ENCODE data around the gene TM4SF20. TPM values are rescaled to one million over a fixed set of nuclear protein-coding genes. Genes with fewer than 3 reads are reported as not detected.

Gene TM4SF20
- polyA plus RNA-seq, 1 of the 3 experiments (the other 2 are of a cell fraction), result 0.03 TPM

DNA sequence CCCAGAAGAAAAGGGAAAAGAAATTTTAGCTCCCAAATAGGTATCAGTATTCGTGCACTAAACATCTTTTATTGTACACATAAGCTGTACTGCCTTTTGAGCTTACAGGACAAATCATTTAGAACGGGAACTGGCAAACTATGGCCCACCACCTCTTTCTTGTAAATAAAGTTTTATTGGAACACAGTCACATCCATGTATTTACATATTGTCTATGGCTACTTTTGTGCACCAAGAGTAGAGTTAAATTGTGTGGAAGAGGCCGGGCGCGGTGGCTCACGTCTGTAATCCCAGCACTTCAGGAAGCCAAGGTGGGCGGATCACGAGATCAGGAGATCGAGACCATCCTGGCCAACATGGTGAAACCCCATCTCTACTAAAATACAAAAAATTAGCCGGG lies 5.7 kb downstream of the TM4SF20 start:
- Histone ChIP-seq H3K4me2 (no peak overlapping the region), H3K9me2 (no peaks in the 10 kb centered on the region), H3K79me2 (ENCODE audit: insufficient read depth) (no peaks in the 10 kb centered on the region), H3K27me3 (ENCODE audit: insufficient read depth) (no peaks in the 10 kb centered on the region), H3K36me3 (replicated peaks in 1 of 2; ENCODE audit: control insufficient read depth in 1 of 2, insufficient read depth in 2 of 2, low read length in 1 of 2) (no peaks in the 10 kb centered on the region), H2AFZ (ENCODE audit: low read depth) (no peak overlapping the region), H3K9ac (no peak overlapping the region), H3K9me3 (no peaks in the 10 kb centered on the region), H3K27ac (ENCODE audit: low read depth in 2 of 2, low read length in 1 of 2) (no peak overlapping the region), H3F3A (replicated peaks; ENCODE audit: insufficient read depth) (peaks cover 26% of the 10 kb centered on the region), H3K4me1 (ENCODE audit: control insufficient read depth in 1 of 2, insufficient read depth in 2 of 2, low read depth in 1 of 2, low read length in 1 of 2) (peaks cover 4 to 56% of the 10 kb centered on the region in 2 experiments; a peak in 3 of 4 replicates), H4K20me1 (ENCODE audit: insufficient read depth) (no peaks in the 10 kb centered on the region), H3K4me3 (ENCODE audit: low read depth in 2 of 2, low read length in 1 of 2) (no peak overlapping the region)
- DNase-seq, result no peak
- 94% methylated on average over 10 of the region's 10 CpGs for WGBS (ENCODE audit: low lambda C conversion rate)
- ChIA-PET POLR2A (no interaction called here), CTCF (interaction anchor here (1.1 kb wide), 1 partner anchor 135 kb away, joined by 3 read pairs; no protein-coding TSS in a partner anchor)
- TF ChIP-seq TAF1 (IDR thresholded peaks at IDR 0.05; ENCODE audit: borderline replicate concordance, low read depth, low read length), result no peak
- TF ChIP-seq GABPA (IDR thresholded peaks at IDR 0.05; ENCODE audit: low read depth), result no peak
- TF ChIP-seq EZH2phosphoT487 (IDR thresholded peaks at IDR 0.05; ENCODE audit: borderline replicate concordance, low read depth), result no peak
- no peak for TF ChIP-seq RFX5 (IDR thresholded peaks at IDR 0.05; ENCODE audit: low read length)
- no peak for TF ChIP-seq RCOR1 (IDR thresholded peaks at IDR 0.05; ENCODE audit: low read length)

DNA sequence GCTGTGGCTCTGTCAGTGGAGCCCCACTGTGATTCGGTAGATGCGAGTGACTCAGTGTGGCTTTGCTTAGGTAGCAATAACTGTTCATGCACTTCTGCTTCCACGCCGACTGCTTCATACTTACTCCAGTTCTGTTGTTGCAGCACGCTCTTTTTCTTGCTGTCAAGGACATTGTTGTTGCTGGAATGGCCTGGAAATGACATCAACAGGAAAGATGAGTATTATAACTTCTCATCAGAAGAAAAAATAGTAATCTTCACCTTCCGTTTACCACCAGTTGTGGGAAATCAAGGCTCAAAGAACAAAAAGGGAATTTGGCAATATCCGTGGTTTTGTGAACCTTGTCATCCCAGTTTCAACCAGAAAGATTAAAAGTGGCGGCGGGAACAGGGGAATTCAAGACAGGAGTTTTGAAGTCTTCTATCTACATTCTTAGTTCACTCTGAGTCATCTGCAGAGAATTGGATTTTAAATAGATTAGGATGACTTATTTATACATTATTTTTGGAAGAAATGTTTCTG lies 8.3 kb downstream of the TM4SF20 start:
- ChIA-PET POLR2A (no interaction called here), CTCF (no interaction called here)
- TF ChIP-seq, protein P1, sequence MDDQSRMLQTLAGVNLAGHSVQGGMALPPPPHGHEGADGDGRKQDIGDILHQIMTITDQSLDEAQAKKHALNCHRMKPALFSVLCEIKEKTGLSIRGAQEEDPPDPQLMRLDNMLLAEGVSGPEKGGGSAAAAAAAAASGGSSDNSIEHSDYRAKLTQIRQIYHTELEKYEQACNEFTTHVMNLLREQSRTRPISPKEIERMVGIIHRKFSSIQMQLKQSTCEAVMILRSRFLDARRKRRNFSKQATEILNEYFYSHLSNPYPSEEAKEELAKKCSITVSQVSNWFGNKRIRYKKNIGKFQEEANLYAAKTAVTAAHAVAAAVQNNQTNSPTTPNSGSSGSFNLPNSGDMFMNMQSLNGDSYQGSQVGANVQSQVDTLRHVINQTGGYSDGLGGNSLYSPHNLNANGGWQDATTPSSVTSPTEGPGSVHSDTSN (IDR thresholded peaks at IDR 0.05), result peak; percentile 78
- TF ChIP-seq TCF12 (IDR thresholded peaks at IDR 0.05), result peak; percentile 51
- 0 out of 2 replicates have a peak, but pooled peaks have one; percentile 28 for TF ChIP-seq RXRA (IDR thresholded peaks at IDR 0.05; ENCODE audit: borderline replicate concordance, low read depth)
- no peak for TF ChIP-seq YY1 (IDR thresholded peaks at IDR 0.05; ENCODE audit: low read depth)
- TF ChIP-seq JUND (IDR thresholded peaks at IDR 0.05), result peak; percentile 73
- no peak for TF ChIP-seq RCOR1 (IDR thresholded peaks at IDR 0.05; ENCODE audit: low read length)
- peak; percentile 66 for TF ChIP-seq FOSL2 (IDR thresholded peaks at IDR 0.05; ENCODE audit: borderline replicate concordance, low read depth)
- peak; percentile 48; the same call in 1 of the 2 replicates for TF ChIP-seq MEF2A (IDR thresholded peaks at IDR 0.05; ENCODE audit: borderline replicate concordance, low read depth)
- TF ChIP-seq EP300 (IDR thresholded peaks at IDR 0.05; ENCODE audit: borderline replicate concordance in 1 of 2, low read depth in 1 of 2, low read length in 1 of 2), result peak in 1 of 2 experiments; percentile 47; a peak in 1 of 4 replicates
- peak; percentile 56; the same call in 1 of the 2 replicates for TF ChIP-seq NFIC (IDR thresholded peaks at IDR 0.05; ENCODE audit: borderline replicate concordance)
- TF ChIP-seq TEAD4 (IDR thresholded peaks at IDR 0.05; ENCODE audit: borderline replicate concordance, insufficient read depth), result peak; percentile 69; the same call in 1 of the 2 replicates
- TF ChIP-seq POLR2AphosphoS5 (IDR thresholded peaks at IDR 0.05; ENCODE audit: low read depth, low read length), result no peak; the same call in 1 of the 2 replicates
- TF ChIP-seq FOXJ3 (CRISPR knock-in tag; IDR thresholded peaks at IDR 0.05), result no peak
- TF ChIP-seq RFX5 (IDR thresholded peaks at IDR 0.05; ENCODE audit: low read length), result no peak
- no peak for TF ChIP-seq SMC3 (IDR thresholded peaks at IDR 0.05; ENCODE audit: low read depth, low read length)
- TF ChIP-seq, protein P2, sequence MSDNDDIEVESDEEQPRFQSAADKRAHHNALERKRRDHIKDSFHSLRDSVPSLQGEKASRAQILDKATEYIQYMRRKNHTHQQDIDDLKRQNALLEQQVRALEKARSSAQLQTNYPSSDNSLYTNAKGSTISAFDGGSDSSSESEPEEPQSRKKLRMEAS (IDR thresholded peaks at IDR 0.05; ENCODE audit: low read depth), result peak; percentile 64
- Histone ChIP-seq H3K9me2 (no peaks in the 10 kb centered on the region), H3K9ac (peak overlapping the region; percentile 48; the same call in 1 of the 2 replicates), H3K9me3 (no peaks in the 10 kb centered on the region), H3F3A (replicated peaks; ENCODE audit: insufficient read depth) (peaks cover 39% of the 10 kb centered on the region), H3K79me2 (ENCODE audit: insufficient read depth) (no peaks in the 10 kb centered on the region), H4K20me1 (ENCODE audit: insufficient read depth) (no peaks in the 10 kb centered on the region), H3K4me3 (ENCODE audit: low read depth in 2 of 2, low read length in 1 of 2) (peak overlapping the region in 1 of 2 experiments; percentile 14; a peak in 1 of 4 replicates), H2AFZ (ENCODE audit: low read depth) (peak overlapping the region; percentile 80), H3K36me3 (replicated peaks in 1 of 2; ENCODE audit: control insufficient read depth in 1 of 2, insufficient read depth in 2 of 2, low read length in 1 of 2) (no peaks in the 10 kb centered on the region), H3K4me2 (peak overlapping the region; percentile 45), H3K27me3 (ENCODE audit: insufficient read depth) (no peaks in the 10 kb centered on the region), H3K4me1 (ENCODE audit: control insufficient read depth in 1 of 2, insufficient read depth in 2 of 2, low read depth in 1 of 2, low read length in 1 of 2) (peaks cover 8 to 42% of the 10 kb centered on the region in 2 experiments), H3K27ac (ENCODE audit: low read depth in 2 of 2, low read length in 1 of 2) (peak overlapping the region in 1 of 2 experiments; percentile 73; a peak in 2 of 4 replicates)
- WGBS (ENCODE audit: low lambda C conversion rate), result 45% methylated on average over 9 of the region's 9 CpGs
- DNase-seq, result no peak
